ENCODE data around the gene JAKMIP3.

JAKMIP3 gene

DNA sequence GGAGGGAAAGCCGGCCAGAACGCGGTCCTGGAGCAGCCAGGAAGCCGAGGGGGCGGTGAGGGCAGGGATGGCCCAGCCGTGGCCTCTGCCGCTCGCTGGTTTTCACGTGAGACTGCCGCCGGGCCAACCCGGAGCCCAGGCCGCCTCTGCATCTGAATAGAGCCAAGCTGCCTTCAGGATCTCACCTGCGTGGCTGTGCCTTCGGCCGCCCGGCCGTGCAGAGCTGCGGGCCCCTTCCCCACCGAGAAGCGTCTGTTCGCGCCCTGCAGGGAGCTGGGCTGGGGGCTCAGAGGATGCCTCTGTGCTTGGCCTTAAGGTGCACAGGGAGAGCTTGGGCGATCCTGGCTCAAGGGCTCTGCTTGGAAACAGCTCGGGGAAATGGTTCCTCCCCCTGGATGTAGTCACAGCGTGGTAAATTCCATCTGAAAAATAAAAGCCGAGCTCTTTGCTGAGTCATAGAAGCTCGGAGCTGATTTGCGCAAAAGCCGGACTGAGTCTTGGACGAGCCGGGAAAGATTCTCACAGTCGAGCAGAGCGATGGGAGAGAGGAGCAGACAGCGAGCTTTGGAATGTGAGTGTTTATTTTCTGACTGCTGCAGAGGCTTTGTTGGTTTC is at the start of gene JAKMIP3:
TSS of gene JAKMIP3 (plus strand) at position 456 of the 615 bp plus-strand sequence. CDS start 38,863 bp downstream, outside the sequence.
- DNase-seq, result no peak

GRCh38 chr10:132016514-132016913 is 49.2 kb upstream of the JAKMIP3 start:
- no peak for DNase-seq

DNA sequence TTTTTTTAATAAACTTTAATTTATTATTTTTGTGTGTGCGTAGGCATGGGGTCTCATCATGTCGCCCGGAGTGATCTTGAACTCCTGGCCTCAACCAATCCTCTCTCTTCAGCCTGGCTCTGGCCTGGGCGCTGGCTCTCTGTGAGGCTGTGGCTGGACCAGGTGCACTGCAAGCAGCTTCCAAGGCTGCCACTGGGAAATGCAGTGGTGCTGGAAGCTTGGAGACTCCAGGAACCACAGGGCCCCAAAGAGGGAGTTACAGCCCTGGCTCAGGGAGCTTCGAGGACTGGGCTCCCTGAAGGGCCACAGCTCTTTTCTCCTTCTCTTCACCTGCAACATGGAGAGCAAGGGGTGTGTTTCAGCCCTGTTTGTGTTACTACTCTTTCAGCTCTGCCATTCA is 47.3 kb upstream of the JAKMIP3 start:
- no peak for DNase-seq

- DNase-seq, result no peak
Measured at GRCh38 chr10:132019366-132019765, 46.4 kb upstream of the JAKMIP3 start.

DNA sequence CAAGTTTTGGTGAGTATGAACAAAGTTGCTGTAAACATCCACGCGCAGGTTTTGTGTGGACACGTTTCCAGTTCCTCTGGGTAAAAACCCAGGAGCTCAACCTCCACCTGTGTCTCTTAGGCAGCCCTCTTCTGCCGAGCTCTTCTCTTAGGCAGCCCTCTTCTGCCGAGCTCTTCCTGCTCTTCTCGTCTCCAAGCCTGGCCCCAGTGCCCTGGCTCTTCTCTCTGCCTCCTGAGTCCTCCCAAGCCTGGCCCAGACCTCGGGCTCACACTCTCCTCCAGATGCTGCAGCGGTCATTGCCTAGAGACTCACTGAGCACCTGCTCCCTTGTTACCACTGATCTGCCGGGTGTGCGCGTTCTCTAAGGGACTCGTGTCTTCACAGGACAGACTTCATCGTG is 45.3 kb upstream of the JAKMIP3 start:
- no peak for DNase-seq

DNA sequence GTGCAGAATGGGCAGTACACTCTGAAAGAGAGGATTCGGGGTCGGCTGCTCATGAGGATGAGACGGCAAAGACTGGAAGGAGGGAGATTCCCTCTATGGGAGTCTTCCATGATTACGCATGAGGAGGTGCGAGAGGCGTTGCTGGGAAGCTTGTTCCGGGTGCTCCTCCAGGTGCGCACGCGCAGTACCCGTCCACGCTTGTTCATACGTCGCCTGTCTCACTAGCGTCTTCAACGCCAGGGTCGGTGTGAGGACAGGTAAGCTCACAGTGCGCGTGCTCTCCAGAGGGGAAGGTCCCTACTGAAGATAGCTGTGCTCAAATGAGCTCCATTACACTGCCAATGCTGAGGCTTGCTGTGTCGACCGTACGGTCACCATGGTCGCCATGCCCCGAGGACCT is 44.7 kb upstream of the JAKMIP3 start:
- no peak for DNase-seq

- no peak for DNase-seq
Measured at GRCh38 chr10:132021504-132022143, 44.1 kb upstream of the JAKMIP3 start.

DNA sequence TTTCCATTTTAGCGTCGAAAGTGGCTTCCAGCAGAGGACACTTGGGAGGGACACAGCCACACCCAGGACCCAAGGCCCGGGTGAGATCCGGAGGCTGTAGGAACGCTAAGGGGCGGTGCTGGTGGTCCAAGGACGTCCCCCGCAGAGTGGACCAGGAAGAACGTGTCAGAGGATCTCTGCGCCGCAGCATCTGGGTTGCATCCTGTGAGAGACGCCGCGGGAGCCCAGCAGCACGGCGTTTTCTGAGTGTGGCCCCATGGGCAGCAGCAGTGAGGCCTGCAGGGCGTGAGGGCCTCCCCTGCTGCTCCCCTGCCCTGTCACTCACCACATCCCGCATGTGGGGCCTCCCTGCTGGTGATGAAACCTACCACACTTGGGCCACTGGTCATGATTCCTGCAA is 43.5 kb upstream of the JAKMIP3 start:
- no peak for DNase-seq

- peak; percentile 79 for DNase-seq
Measured at GRCh38 chr10:132023092-132023811, 42.5 kb upstream of the JAKMIP3 start.

DNA sequence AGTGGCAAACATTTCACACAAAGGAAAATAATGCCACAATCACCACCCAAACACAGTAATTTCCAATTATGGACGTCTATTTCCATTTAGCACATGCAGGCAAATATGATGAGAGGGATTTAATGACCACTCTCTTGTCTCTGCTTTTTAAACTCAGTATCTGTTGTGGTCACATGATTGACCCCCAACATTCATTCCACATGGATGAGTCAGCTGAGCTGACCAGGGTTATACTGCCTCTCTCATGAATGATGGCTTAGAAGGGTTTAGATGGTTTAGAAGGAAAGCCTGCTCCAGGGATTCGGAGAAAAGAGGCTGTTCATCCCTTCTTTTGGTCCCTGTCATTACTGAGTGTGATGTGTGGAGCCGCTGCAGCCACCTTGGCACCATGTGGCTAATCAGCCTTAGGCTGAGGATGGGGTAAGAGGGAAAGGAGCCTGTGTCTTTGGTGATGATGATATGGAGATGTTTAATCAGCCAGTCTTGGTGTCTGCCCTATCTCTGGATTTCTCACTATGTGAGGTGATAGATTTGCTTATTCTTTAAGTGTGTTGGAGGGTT is 38.2 kb upstream of the JAKMIP3 start:
- DNase-seq, result no peak

DNA sequence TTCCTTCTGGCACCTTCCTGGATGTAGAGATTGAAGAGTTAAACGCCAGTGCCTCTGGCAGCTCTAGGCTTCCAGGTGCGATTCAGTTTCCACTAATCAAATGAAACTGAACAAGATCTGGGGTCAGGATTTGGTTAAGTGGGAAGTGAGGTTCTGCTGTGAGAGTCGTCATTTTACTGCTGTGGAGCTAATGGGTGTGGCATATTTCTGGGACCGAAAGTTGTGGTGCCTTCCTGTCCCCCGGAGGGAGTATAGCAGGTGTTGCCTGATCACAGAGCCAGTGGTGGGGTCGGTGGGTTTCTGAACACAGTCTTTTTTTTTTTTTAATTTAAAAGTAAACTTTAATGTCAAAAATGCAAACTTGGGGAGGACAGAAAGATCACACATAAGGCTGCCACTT is 37.0 kb upstream of the JAKMIP3 start:
- no peak for DNase-seq

DNA sequence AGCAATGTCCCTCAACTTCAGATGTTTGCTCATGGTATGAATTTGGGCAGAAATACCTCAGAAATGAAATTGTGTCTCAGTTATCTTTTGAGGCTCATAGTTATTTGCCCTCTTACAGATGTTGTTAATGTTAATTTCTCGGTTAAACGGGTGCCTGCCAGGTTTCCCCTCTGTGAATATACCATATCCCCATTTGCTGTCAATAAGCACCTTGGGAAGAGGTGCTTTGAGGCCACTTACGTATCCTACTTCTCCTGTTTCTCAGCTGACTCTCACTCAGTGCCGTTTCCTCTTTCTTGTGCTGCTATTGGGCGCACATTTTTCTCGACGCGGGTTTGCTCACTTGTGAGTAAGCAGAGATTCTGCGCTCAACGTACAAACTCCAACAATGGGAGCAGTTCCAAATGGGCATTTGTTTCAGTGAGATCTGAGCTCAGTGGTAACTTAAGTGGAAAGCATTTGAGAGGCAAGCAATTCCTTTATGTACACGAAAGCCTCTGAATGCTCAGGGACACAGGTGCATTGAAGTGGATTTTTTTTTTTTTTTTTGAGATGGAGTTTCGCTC is 34.8 kb upstream of the JAKMIP3 start:
- DNase-seq, result no peak

- DNase-seq, result no peak
Measured at GRCh38 chr10:132033632-132034031, 32.1 kb upstream of the JAKMIP3 start.

- no peak for DNase-seq
Measured at GRCh38 chr10:132035476-132035875, 30.3 kb upstream of the JAKMIP3 start.

- DNase-seq, result no peak
Measured at GRCh38 chr10:132036153-132036886, 29.4 kb upstream of the JAKMIP3 start.

- no peak for DNase-seq
Measured at GRCh38 chr10:132036887-132037675, 28.7 kb upstream of the JAKMIP3 start.

DNA sequence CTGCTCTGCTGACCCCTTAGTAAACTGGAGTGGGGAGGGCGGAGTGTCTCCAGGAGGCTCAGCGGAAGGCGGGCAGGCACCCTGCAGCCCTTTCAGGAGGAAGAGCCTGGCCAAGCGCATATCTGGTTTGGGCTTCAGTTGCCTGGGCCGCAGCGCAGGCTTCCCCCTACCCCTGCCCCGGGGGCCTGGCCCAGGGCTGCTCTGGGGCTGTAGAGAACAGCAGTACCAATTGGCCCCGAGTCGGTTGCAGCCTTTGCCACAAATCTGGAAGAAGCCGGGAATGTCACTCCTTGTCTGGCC is 28.1 kb upstream of the JAKMIP3 start:
- no peak for DNase-seq

GRCh38 chr10:132039371-132039770 is 26.4 kb upstream of the JAKMIP3 start:
- DNase-seq, result no peak

GRCh38 chr10:132040046-132040445 is 25.7 kb upstream of the JAKMIP3 start:
- no peak for DNase-seq

- no peak for DNase-seq
Measured at GRCh38 chr10:132041340-132041739, 24.4 kb upstream of the JAKMIP3 start.

GRCh38 chr10:132043861-132044695 is 21.7 kb upstream of the JAKMIP3 start:
- no peak for DNase-seq

Data from activated CD4-positive, alpha-beta T cell treated with anti-CD3 and anti-CD28 coated beads, Interleukin-10, Interleukin-2, amounts not matched to agents 100 ng/mL and 50 ng/mL, durations not matched to agents 16 hours and 8 hours (primary cell).